Activated CD4-positive, alpha-beta T cell treated with anti-CD3 and anti-CD28 coated beads, Interleukin-2, amount 50 U/mL, for 48 hours (primary cell): Measurements from ENCODE around the gene TRIM3.
A peak's percentile ranks its signal among the peaks of the same experiment; 100 is the strongest.

ENCODE experiments used
- DNase-seq, 2 experiments: peaks; one replicate each; pipeline ENCODE4 v3.0.0-alpha.2; 2020

TRIM3 gene

DNA sequence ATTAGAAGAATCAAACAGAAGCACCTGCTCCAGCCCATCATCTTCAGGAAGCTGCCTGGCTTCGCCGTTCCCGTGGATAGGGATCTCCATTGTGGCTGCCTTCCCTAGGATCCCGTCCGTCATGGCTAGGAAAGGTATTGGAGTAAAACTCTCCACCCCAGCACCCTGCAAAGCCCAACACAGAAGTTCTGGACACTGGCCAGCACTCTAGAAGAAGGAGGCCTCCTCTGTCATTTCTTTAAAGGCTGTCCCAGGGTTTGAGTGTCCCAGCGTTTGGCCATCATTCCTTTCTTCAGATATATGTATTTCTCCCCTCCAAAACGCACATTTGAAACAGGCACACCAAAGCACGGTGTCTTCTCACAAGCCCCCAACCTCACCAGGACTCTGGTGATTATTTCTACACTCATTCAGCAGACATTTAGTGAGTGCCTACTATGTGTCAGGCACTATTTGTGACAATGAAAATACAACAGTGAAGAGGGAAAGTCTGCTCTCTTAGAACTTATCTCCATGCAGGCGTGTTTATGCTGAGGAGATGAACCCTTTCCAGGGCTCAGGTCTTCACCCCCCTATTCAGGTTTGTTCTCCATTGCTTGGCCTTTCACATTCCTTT, 6.7 kb upstream of the TRIM3 start:
- DNase-seq: no peak

DNA sequence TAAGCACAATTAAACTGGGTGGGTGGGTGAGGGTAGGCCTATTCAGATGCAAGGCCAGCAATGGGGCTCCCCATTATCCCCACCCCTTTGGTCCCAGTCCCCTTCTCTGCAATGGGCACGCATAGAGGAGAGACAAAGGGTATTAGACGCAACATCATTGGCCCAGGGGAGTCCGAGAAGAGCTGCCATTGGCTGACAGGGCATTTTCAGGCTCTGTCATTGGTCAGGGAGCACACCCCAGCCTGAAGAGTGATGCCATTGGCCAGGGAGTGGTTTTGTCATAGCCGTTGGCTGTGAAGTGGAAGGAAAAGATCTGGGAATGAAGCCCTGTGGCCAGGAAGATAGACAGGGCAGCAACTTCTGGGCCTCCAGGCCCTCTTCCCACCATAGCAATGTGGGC, 2.8 kb upstream of the TRIM3 start:
- no peak for DNase-seq

DNA sequence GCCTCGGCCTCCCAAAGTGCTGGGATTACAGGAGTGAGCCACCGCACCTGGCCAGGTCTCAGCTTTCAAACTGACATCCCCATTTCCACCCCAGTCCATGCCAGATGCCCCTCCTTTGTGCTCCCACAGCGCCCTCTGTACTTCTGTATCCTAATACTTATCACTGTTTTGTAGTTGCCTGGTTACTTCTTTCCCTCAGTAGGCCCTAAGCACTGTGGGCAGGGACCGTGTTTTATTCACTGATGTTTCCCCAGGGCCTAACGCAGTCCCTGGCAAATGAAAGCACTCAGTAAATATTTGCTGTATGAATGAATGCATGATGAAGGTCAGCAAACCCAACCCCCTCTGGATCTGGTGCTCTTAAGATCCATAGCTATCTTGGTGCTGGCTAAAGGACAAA, 2.2 kb upstream of the TRIM3 start:
- no peak for DNase-seq

DNA sequence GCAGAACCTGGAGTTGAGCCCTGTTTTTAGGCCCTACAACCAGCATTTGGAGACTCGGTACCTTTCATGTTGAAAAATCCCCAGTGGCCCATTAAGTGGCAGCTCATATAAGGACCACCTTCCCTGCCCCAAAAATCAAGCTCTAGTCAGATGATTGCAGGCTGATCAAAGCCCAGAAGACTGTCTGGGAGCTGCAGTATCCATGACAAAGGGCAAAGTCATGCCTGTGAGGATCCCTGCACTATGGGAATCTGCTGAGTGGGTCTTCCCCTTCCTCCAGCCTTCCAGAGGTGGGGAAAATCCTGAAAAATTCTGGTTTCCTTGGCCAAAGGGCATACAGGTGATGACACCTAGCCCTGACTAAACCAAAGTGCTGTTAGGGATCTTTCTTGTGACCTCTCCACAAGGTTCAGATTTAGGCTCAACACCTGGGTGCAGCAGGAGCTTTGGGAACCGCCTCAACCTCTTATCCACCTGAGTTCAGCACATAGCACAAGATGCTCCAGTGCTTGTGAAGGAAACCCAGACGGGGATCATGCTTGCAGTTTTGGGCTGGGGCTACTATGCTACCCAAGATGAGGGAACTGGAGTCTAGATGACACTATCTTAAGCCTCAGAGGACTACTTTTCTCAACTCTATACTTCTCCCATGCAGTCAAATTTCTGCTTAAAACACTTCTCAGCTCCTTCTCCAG, 1.2 kb upstream of the TRIM3 start:
- DNase-seq: no peak

DNA sequence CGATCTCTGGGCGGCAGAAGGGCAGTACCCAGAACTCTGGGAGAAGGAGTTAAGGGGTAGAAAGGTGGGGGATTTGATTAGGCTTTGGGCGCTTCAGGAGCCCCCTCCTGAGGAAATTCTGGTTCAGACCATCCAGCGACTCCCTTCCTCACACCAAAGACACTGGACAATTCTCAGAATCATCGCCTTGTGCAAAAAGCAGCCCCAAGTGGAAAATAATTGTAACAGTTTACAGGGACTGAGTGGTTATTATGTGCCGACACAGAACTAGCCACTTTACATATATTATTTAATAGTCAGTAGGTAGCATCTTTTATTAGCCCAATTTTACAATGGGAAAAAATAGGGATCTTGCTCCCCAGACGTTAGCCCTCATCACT, 662 bp upstream of the TRIM3 start:
- no peak for DNase-seq

DNA sequence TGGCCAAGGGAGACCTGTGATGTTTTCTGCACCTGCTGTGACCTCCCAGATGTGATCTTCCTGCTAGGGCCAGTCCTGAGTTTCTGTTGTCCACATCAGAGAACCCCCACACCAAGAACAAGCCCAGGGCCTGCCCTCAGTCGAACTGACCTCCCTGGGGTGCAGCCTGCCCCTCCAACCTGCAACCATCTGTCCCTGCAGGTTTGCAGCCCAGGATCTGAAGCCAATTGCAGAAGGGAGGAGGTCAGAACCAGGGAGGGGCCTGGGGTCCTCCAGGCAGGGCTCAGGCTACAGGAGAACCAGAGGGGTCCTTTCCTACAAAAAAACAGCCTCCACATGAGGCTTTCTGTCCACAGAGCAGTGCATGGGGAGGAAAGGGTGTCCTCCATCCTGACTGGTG, 807 bp downstream of the TRIM3 start:
- no peak for DNase-seq

DNA sequence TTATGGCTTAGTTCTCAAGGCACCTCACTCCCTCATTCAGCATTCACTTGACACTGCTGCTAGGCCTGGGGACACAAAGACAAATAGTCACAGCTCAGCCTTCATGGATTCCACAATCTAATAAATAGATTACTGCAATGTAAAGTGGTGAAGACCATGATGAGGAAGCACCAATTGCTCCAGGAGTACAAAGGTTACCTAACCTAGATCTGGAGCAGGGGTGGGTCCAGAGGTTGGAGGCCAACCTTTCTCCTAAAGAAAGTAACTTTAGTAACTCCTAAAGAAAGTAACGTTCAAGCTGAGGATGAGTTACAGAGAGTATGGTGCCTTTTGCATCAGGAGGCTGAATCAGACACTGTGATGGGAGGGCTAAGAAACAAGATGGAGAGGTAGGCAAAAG, 4.1 kb downstream of the TRIM3 start:
- DNase-seq: no peak

DNA sequence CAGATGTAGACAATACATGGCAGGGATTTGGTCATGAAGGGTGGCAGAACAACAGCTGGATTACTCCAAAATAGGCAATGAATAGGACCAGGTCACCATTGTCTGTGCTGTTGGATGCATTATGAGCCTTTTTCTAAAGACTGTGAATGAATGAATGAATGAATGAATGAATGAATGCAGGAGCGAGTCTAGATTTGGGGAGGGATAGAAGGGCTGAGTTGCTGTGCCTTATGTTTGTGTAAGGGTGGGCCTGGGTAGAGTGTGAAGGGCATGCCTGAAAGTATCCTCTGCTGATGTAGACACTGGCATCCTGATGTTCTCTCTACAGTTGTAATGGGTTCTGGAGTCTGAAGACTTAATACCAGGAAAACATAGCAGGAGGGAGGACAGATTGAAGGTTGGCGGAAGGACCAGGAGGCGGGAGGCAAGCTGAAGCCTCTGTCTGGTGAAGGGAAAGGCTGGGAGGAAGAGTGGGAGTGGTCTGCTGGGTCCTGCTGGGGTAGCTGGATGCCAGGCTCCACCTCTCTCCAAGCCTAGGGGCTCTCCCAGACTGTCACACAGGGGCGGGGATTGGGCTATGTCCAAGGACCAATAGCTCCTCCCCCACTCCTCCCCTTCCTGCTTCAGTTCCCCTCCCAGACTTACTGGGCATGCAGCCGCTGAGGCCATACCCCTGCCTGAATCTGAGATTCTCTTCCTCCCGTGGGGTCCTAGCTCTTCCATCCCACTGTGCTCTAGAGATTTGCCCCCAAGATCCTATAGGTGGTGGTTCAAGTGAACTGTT, 4.8 kb downstream of the TRIM3 start:
- peak; percentile 19 to 23 for DNase-seq

DNA sequence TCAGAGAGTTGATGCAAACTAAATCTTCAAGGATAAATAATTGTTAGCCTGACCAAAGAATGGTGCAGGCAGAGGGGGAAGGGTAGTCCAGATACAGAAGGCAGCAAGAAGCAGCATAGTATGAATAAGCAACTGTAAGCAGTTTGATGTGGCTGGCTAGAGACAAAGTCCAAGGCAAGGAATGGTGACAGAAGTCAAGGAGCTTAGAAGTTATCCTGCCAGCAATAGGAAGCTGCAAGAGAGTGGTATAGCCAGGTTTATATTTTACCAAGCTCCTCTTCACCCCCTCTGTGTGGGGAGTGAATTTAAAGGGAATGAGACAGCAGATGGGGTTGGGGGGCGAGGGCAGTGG, 14.7 kb downstream of the TRIM3 start:
- DNase-seq: no peak

DNA sequence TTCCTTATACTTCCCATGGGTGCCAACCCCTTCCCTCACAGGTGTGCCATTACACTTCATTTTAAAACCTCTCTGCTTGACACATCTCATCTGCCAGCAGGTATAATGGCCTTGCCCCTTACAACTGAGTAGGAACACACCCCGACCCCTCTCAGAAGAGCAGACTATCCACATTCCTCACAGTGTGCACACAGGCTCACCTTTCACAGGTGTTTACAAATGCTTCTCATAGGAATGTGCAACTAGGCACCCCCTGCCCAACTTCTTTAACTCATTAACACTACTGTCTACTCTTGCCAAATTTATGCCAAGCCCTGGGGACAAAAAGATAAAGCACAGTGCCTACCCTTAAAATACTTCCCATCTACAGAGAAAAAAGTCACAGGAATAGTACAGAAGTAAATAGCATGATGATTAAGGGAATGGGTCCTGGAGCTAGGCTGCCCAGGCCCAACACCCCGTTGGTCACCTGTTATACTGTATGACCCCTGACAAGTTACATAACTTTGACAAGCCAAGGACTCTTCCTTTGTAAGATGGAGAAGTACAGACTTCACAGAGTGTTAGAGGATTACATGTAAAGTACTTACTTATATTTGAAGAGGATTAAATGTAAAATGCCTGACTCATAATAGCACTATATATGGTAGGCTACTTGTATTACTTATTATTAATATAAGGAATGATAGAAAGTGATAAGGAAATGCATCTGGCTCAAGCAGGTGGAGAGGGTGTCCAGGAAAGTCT, 15.2 kb downstream of the TRIM3 start:
- DNase-seq: no peak

DNA sequence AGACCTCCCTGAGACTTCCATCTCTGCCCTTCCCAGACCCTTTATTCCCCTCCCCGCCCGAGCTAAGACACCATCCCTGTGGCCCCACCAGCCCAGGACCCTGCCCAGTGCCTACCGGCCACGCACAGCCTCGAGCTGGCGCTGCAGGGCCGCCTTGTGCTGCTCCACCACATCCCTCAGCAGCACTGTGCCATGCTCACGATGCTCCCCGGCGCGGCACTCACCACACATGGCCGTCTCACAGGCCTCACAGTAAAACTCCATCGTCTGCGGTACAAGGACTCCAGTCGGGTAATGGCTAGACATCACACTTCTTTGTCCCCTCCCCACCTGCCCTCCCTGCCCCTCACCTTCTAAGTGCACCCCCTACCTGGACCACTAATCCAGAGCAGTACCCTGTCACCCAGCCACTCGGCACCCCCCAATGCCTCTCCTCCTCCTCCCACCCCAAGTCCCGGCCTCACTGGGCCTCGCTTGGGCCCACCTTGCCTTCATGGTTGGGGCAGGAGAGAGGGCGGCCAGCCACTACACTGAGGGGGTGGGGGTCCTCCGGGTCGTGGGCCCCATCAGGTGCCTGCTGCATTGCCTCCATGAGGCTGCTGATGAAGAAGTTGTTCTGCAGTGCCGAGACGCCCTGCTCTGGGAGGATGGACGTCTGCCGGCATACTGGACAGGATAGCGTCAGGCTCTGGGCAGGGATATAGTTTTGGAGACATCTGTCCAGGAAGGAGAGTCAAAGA, 16.0 kb downstream of the TRIM3 start:
- no peak for DNase-seq

DNA sequence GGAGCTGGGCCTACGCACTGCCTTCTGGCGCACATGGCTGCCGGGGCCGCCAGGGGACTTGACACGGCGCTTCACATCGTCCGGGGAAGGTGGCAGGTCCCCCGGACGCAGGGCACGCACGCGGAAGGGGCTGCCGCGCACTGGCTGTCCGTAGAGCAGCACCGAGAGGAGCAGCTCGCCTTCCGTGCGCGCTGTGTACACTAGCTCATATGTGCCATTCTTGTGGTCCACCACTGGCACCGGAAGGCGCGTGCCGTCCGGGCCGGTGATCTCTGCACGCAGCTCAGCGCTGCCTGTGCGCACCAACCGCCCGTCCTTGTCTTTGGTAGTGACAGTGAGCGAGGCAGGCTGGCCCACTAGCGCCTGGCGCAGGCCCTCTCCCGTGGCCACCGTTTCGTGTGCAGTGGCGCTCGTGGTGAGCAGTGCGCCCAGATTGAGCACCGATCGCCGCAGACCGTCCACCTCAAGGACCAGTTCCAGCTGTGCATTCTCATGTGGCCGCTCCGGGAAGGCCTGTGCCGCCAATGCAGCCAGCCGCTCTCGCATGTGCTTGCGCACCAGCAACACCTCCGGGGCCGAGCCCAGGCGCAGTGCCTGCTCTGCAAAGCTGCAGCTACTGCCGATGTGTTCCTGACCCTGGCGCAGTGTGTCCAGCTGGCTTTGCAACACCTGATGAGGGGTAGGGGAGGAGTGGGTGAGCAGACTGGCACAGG, 17.2 kb downstream of the TRIM3 start:
- no peak for DNase-seq

DNA sequence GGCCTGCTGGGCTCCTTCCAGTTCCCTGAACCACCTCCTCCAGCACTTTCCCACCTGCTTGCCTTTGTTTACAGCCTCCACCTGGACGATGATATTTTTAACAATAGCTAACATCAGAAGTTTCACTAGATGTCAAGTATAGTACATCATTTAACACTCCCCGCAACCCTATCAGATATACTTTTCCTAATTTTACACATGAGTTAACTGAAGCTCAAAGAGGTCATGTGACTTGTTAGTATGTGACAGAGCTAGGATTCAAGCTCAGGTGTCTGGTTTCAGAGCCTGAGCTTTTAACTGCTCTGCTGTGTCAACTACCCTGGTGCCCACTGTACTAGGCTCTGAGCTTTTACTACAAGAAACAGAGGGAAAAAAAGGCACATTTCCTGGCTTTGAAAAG, 18.7 kb downstream of the TRIM3 start:
- no peak for DNase-seq

DNA sequence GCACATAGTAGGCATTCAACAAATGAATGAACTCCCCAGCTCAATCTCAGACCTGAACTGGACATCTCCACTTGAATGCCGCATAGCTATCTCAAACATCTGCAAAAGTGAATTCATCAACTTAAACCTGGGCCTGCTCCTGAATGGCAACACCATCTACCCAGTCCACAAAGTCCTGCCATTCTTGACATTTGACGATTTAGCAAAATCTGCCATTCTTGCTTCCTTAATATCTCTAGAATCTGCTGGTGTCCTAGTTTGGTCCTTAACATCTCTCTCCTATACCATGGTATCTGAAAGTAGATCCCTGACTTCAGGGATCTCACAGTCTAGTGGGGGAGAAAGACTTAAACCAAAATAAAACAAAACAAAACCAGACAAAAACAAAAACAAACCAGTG, 20.6 kb downstream of the TRIM3 start:
- DNase-seq: no peak

DNA sequence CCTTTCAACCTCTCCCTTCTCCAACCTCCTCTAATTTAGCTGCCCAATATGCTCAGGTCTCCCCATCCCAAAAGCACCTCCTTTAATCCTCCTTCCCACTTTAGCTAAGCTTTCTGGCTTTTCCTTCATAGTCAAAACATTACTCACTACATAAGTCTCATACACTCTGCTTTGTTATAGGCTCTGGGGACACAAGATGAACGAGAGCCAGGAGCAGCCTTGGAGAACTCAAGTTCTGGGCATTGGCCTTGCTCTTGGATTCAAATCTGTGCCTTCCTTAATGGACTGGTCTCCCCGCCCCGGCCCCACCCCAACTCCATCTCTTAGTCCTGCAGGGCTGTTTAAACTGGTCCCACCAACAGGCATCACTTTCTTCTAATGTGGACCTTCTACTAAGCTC, 21.5 kb downstream of the TRIM3 start:
- no peak for DNase-seq

DNA sequence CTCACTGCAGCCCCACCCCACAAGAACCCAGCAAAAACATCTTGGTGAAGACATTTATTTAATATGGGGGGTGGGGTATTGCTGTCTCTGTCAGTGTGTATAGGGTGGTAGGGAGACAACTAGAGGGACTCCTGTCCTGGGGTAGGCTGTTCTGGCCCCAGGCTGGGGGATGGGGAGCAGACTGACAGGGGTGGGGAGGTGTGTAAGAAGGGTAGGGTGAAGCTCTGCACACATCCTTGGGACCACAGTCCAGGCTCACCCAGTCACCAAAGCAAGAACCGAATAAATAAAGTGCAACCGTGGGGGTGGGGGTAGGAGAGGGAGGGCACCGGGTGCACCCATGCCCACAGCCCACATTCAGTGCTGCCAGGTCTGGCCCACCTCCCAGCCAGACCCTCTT, 25.2 kb downstream of the TRIM3 start:
- no peak for DNase-seq

DNA sequence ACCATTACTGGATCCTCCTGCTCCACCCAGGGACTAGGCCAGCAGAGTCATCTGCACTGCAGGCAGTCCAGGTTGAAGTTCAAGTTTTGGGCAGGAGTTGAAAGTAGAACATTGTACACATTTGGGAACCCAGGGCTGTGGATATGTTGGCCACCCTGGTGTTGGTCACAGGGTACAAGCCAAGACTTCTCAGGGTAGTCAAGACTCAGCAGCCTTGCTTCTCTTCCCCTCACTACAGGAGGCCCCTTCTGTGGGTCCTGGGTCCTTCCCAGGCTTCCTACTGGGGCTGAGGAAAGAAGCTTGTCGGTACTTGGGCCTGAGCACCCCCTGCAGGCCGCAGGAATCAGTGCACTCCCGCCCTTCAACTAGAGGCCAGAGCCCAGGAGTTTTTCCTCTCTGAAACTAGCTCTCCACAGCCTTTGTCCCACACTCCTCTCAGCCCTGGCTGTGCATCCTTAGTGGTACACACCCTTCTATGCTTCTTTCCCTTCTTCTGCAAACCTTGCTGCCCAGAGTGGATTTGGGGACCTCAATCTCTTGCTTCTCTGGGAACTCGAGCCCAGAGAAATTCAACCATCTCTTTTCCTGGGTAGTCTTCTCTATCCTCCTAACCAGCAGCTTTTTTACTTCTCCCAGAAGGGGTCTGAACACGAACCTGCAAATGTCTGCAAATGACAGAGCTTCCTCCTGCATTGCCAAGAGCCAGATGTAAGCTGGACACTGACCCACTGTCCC, 30.3 kb downstream of the TRIM3 start:
- peak; percentile 51 to 68 for DNase-seq

DNA sequence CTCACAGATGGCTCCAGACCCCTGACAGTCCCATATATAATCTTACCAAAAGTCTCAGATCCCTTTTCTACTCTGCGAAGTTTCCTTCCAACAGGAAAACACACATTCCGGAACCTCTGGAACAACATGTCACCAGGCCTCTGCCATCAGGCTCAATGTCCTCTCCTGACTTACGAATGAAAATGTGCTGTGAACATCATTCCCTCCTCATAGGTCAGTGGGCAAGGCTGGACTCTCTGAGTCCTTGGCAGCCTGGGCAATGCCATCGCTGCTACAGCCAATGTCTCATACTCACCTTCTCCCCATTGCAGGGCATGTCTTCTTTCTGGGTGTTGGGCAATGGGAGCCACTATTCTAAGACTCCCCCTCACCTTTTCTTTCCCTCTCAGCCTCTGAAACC, 31.3 kb downstream of the TRIM3 start:
- no peak for DNase-seq

DNA sequence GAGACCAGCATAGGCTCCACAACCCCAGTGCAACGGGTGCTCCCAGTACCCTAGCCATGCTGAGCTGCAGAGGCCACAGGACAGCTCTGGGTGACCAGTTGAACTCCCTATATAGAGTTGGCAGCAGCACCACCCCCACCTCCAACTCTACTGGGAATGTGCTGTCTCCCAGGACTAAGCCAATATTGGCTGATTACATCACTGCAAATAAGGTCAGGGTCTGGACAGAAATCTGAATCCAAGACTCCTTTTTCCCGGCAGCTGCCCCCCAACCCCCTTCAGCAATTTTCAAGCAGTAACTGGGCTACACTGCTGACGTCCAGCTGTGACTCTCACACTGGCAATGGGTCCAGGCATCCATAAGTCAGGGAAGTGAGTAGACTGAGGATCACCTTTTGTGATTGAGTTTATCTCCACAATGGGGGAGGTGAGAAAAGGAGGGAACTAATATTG, 32.8 kb downstream of the TRIM3 start, which contains the start of gene HPX:
Gene HPX, minus strand, starts transcription at position 82 of the 453 bp plus-strand sequence. Its CDS starts 24 bp downstream, at position 58.
- DNase-seq: no peak

DNA sequence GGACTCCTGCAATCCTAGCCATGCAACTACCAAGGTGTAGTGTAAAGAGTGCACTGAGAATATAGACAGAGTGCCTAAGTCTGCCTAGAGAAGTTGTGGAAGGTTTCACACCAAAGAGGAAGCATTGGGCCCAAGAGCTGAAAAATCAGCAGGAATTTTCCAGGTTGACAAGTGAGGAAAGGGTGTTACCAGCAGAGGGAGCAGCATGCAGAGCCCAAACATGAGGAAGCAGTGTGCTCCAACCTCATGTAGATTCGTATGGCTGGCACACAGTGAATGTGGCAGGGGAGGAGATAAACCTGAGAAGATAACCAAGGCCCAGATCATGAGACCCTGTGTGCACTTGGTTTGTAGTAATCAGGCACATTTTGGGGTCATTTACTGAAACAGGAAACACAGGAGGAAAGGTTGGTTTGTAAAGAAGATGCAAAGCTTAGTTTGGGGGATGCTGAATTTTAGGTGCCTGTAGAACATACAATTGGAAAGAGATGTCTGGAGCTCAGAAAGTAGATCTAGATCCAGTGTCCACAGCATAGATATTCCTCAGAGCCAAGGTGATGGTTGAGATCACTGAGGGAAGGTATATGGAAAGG, 34.7 kb downstream of the TRIM3 start:
- DNase-seq: peak; percentile 43 to 52

DNA sequence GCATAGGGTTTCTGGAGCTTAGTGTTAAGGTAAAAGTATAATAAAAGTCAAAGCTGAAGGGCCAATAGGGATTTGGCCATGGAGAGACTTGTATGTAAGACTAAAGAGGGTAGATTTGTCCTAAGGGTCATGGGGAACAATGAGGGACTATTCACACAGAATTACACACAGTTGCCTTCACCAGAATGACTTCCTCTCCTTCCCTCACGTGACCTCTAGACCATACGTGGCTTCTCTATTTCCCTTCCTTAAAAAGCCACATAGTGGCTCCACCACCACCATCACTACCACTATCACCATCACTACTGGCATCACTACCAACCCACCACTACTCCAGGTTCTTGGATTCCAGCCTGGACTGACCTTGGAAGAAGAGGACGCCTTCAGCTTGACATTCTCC, 35.7 kb downstream of the TRIM3 start:
- no peak for DNase-seq
